ENCODE results near the gene SLCO4C1.

- TF ChIP-seq ATF6 (CRISPR knock-in tag; IDR thresholded peaks at IDR 0.05) (no peak), BRD4 (IDR thresholded peaks at IDR 0.05) (no peak), ATF3 (IDR thresholded peaks at IDR 0.05) (no peak), ATF3 (CRISPR knock-in tag; conservative IDR thresholded peaks at IDR 0.05) (no peak), EZH2 (IDR thresholded peaks at IDR 0.05; ENCODE audit: borderline replicate concordance, low read depth, low read length) (no peak)
Observed at GRCh38 chr5:102231693-102232619, 64.1 kb downstream of the SLCO4C1 start.

All from K562 (cell line).